H1 (cell line): ENCODE measurements around the gene PTDSS2. TPM values are rescaled to one million over a fixed set of nuclear protein-coding genes. Genes with fewer than 3 reads are reported as not detected.

Experiments
- SIRT6 ChIP-seq: IDR thresholded peaks from one replicate; pipeline ENCODE4 v1.7.1; 2012; ENCODE audit warnings: low read length, inconsistent platforms
- TAF7 ChIP-seq: optimal IDR thresholded peaks from 2 replicates; pipeline ENCODE3; 2011; ENCODE audit warnings: low read depth, mild to moderate bottlenecking, inconsistent platforms, low read length, moderate library complexity, borderline replicate concordance
- TBP ChIP-seq: IDR thresholded peaks from 2 replicates; pipeline ENCODE4 v1.6.1; 2011; ENCODE audit warnings: low read depth, low read length, improper control_type of control experiment
- YY1 ChIP-seq: IDR thresholded peaks from 2 replicates; pipeline ENCODE4 v1.6.1; 2011; ENCODE audit warnings: low read depth, mild to moderate bottlenecking, low read length
- polyA plus RNA-seq, 7 experiments: library from polyadenylated mRNA; depleted of rRNA in 3 of 7; stranded (reverse) in 5 of 7; unstranded in 2 of 7; fragments of >200 nt in 5 of 7; fragments of 200-250 nt in 2 of 7; gene quantifications; 1 replicate in 5 of 7; 2 replicates in 1 of 7; 4 replicates in 1 of 7; pipeline versions ENCODE4 v1.2.1 to v1.2.3, GENCODE V29; 2011 to 2013; ENCODE audit warnings: missing spikeins in 2 of 7, mixed read lengths in 2 of 7
- total RNA-seq: library from RNA; stranded (reverse); fragmentation: NEBNext Ultra II Directional; extraction: Animal tissue kit (Norgen Biotek cat#: 25700); gene quantifications from 2 replicates; pipeline ENCODE4 v1.2.1, GENCODE V29; 2021

The PTDSS2 gene
- total and polyA plus RNA-seq, 2 of the 8 experiments (the other 6 are each of a cell fraction or from before 2014, with no cell fraction given) = 48.7 to 68.2 TPM

- TF ChIP-seq SIRT6 = no peak
- no peak for TF ChIP-seq TBP
- no peak for TF ChIP-seq YY1
- no peak for TF ChIP-seq TAF7
These were observed 45.5 kb downstream of the PTDSS2 start (continued) for GRCh38 chr11:495537-495931.
